ENCODE measurements around the gene KIN.
"Not testable (repeated sequence)": the region's sequence is repeated elsewhere in the genome, so short reads cannot be mapped to it uniquely, and the experiment has no call there.

The KIN gene, protein sequence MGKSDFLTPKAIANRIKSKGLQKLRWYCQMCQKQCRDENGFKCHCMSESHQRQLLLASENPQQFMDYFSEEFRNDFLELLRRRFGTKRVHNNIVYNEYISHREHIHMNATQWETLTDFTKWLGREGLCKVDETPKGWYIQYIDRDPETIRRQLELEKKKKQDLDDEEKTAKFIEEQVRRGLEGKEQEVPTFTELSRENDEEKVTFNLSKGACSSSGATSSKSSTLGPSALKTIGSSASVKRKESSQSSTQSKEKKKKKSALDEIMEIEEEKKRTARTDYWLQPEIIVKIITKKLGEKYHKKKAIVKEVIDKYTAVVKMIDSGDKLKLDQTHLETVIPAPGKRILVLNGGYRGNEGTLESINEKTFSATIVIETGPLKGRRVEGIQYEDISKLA

GRCh38 chr10:7787857-7788638 lies at the start of gene KIN, which contains the start of gene ATP5F1C:
KIN (minus strand) TSS chr10:7787993; CDS start chr10:7787933, 60 bp downstream.
ATP5F1C (plus strand) TSS chr10:7788177; CDS start chr10:7788208, 31 bp downstream.
- DNase-seq: peak; percentile 96

DNA sequence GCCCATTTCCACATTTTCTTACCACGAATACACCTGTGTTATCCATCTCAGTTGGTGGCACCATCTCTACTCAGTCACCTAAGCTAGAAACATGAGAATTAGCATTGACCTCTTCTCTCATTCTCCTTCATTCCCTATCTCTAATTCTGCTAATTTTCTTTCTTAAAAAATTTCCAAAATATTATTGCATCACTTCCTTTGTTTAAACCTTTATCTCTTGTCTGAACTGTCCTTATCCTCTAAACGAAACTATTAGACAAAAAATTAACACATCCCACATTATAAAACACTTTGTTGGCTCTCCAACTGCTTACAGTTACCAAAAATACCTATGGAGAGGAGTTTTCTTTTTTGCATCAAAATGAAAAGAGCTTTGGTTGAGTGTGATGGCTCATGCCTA lies 48.8 kb upstream of the KIN start:
- no peak for DNase-seq

DNA sequence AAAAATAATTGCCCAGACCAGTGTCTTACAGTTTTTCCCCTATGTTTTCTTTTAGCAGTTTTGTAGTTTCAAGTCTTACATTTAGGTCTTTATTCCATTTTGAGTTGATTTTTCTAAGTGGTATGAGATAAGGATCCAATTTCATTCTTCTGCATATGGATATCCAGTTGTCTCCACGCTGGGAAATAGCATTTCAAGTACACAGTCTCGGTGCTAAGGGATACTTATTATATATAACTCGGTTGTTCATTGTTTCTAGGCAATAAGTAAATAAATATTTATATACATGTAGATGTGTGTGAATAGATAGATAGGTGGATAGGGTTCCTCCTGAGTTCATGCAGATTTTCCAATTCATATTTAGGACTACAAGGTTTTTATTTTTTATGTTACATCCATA lies 46.5 kb upstream of the KIN start:
- DNase-seq: no peak

GRCh38 chr10:7833210-7833609 lies 45.4 kb upstream of the KIN start:
- DNase-seq: no peak

- DNase-seq: no peak
These were observed 44.3 kb upstream of the KIN start for GRCh38 chr10:7832060-7832459.

- no peak for DNase-seq
These were observed 41.6 kb upstream of the KIN start for GRCh38 chr10:7829289-7829834.

DNA sequence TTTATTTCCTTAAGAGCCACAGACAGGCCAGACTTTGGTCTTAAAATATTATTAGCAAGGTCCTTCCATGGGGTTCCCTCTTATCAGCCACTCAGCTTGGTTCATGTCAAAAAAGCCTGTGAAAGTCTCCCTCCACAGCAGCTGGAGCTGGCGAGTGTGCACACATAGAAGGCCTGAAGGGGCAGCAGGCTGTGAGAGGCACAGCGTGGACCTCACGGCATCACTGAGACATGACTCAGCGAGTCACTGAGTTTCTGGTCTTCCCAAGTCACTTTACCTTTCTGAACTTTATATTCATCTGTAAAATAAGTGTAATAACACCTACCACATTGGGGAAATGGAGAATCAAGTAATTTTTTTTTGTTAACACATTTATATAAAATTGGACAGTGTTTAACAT lies 39.2 kb upstream of the KIN start:
- no peak for DNase-seq

- DNase-seq: no peak
These were observed 36.5 kb upstream of the KIN start for GRCh38 chr10:7824251-7824650.

- peak; percentile 41 to 45 for DNase-seq
These were observed 31.3 kb upstream of the KIN start for GRCh38 chr10:7819121-7819460.

GRCh38 chr10:7818295-7819120 lies 30.7 kb upstream of the KIN start, which contains the start of gene TAF3:
TAF3 (plus strand) TSS chr10:7818505; CDS start chr10:7818710, 205 bp downstream.
- peak; percentile 89 to 92 for DNase-seq

- DNase-seq: no peak
These were observed 30.1 kb upstream of the KIN start for GRCh38 chr10:7817984-7818294.

- no peak for DNase-seq
These were observed 29.8 kb upstream of the KIN start for GRCh38 chr10:7817576-7817975.

GRCh38 chr10:7813481-7813880 lies 25.7 kb upstream of the KIN start:
- no peak for DNase-seq

GRCh38 chr10:7811743-7812142 lies 23.9 kb upstream of the KIN start:
- not testable (repeated sequence) for DNase-seq

DNA sequence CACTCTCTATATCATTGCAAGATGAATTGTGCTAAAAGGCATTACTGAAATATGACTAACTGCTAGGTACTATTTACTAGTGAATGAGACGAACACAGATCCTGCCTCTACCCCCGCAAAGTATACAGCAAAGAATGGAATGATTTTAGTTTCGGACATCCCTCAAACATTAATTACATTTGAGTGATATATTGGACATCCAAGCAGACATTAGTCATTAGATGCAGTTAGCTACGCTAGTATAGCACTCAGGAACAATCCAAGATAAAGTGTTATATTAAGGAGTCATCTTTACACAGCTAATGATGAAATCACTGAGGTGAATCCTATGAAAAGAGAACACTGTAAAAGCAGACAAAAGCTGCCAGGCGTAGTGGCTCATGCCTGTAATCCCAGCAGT lies 23.2 kb upstream of the KIN start:
- DNase-seq: no peak

DNA sequence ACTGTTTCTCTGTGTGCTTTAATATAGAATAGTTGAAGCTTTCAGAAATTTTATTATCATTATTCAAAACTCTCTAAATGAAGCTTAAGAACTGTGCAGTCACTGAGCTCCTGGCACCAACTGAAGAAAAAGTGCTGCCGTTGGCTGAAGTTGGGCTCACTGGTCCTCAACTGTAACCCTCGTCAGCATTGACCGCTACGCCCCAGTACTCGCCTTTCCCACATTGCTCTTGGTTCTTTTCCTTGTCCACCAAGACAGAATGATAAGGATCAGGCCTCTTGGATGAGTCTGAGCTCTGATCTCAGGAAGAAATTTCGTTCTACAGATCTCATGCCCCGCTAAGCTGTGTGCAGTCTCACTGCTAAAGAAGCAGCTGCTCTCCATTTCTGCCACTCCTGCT lies 22.6 kb upstream of the KIN start:
- no peak for DNase-seq

- no peak for DNase-seq
These were observed 21.0 kb upstream of the KIN start for GRCh38 chr10:7808686-7809267.

- DNase-seq: no peak
These were observed 16.9 kb upstream of the KIN start for GRCh38 chr10:7804741-7805140.

DNA sequence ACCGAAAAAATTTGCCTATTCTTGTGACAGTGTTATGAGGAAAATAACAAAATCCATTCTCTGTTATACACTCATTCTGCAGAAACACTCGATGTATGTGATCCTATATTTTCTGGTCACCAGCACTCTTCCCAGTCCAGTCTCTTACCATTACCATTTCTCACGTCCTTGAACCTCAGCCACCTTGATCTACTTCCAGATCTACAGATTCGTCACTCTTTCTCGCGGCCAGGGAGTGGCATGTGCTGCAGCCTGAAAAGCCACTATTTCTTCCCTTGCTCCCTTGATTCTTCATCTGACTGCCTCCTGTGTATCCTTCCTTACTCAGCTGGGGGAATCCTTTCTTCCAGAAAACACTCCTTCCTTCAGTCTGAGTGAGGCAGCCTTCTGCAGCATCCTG lies 16.4 kb upstream of the KIN start:
- no peak for DNase-seq

DNA sequence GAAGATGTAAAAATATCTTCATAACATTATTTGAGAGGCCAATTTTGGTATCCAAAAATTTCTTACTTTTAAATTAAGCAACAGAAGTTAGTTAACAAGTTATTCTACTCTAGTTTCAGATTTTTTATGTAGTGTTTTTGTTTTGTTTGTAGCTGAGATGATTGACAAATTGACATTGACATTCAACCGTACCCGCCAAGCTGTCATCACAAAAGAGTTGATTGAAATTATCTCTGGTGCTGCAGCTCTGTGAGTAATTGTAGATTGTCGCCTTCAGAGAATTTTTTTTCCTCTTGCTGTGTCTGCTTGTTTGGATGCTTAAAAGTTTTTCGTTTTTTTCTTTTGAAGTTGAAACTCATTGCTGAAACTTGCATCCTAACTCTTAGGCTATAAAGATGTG lies 14.8 kb upstream of the KIN start:
- DNase-seq: no peak

DNA sequence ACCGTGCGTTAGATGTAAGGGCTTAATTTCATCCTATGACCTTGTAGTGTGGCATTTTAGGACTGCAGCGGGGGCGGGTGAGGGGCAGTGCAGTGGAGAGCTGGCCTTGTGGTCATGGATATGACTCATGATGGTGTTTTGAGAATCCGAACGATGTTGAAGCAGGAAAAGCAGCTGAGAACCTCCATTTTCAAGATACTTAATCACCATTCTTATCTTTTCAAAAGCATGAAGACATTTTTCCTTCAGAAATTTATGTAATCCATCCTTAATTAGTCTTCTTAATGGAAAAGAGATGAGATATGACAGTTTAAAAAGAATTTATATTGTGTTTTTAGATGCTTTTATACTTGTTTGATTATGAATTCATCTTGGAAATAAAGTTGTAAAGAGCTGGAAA lies 9.8 kb upstream of the KIN start:
- no peak for DNase-seq

DNA sequence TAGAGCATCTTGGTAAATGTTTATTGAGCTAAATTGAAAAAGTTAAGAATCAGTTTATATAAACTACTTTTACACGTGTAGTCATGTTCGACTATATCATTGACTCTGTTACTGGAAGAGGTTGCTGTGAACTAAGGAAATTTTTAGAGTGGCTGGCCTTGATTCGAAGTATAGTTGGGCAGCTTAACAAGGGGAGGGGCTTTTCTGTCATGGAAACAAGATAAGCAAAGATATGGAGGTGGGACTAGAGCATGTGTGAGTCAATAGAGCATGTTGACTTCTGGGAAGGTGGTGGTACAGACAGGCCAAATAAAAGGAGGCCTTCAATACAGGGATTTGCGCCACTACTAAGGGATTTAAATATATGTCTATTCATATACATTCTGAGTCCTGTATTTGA lies 7.8 kb upstream of the KIN start:
- DNase-seq: no peak
